Endothelial cell of umbilical vein (primary cell): ENCODE data around the gene CDC42EP5. TPM values are rescaled to one million over a fixed set of nuclear protein-coding genes. Genes with fewer than 3 reads are reported as not detected.

ENCODE experiments used
- BruUV-seq: library from RNA; stranded (reverse); fragments of 400-500 nt; replicated peaks from 2 replicates; lab custom pipeline; 2021; lab: Mats Ljungman, UMichigan
- CTCF ChIA-PET: fragments of 300-600, 350-600 bp; sonication (Branson Sonifier 250); formaldehyde crosslinking; loops from one replicate; lab custom pipeline; 2021; ENCODE audit warnings: antibody characterized with exemption, inconsistent platforms; lab: Charles Lee
- POLR2A ChIA-PET: fragments of 300-600, 350-600 bp; sonication (Branson Sonifier 250); formaldehyde crosslinking; loops from one replicate; lab custom pipeline; 2021; ENCODE audit warnings: antibody characterized with exemption, inconsistent platforms; lab: Charles Lee
- DNase-seq: peaks from one replicate; pipeline ENCODE4 v3.0.0-alpha.2; 2011; ENCODE audit warnings: low read depth, low spot score
- FAIRE-seq: peaks from 2 replicates; lab custom pipeline; 2011; peaks lifted over from hg19 to GRCh38; lab: Jason Lieb, UNC
- H2AFZ ChIP-seq: 2 replicates; pipeline ENCODE4 v1.6.0; 2012; ENCODE audit warnings: low read depth, low read length, control low read depth, inconsistent platforms
- H3K27ac ChIP-seq: 2 replicates; pipeline ENCODE4 v1.5.1; 2011; ENCODE audit warnings: low read depth, mild to moderate bottlenecking, control low read depth, low read length, moderate library complexity; ENCODE audit not compliant: insufficient read depth
- H3K27me3 ChIP-seq, 2 experiments: 2 replicates each; pipeline versions ENCODE4 v1.6.0 to v1.6.1; 2011; ENCODE audit warnings: low read length in 2 of 2, mixed read lengths in 1 of 2; ENCODE audit not compliant: control insufficient read depth in 2 of 2, insufficient read depth in 2 of 2
- H3K36me3 ChIP-seq, 2 experiments: 2 replicates in 1 of 2; 3 replicates in 1 of 2; pipeline ENCODE4 v1.5.1; 2011; ENCODE audit warnings: low read length in 2 of 2, mild to moderate bottlenecking in 1 of 2, moderate library complexity in 1 of 2; ENCODE audit not compliant: control insufficient read depth in 2 of 2, insufficient read depth in 2 of 2; ENCODE audit errors: extremely low read depth in 1 of 2
- H3K4me1 ChIP-seq: 3 replicates; pipeline ENCODE4 v1.5.1; 2011; ENCODE audit warnings: mild to moderate bottlenecking, low read length; ENCODE audit not compliant: control insufficient read depth, insufficient read depth; ENCODE audit errors: extremely low read depth
- H3K4me2 ChIP-seq: 2 replicates; pipeline ENCODE4 v1.6.1; 2011; ENCODE audit warnings: low read length, control low read depth, mixed read lengths; ENCODE audit not compliant: insufficient read depth
- H3K4me3 ChIP-seq, 3 experiments: fragments of 200-600 bp in 1 of 3; sonication (generic), shearing (Covaris generic) in 1 of 3; replicated peaks in 1 of 3; 2 replicates each; pipeline ENCODE4 v1.5.1; 2011 to 2016; ENCODE audit warnings: control low read depth in 3 of 3, low read length in 3 of 3, mild to moderate bottlenecking in 2 of 3, inconsistent platforms in 1 of 3, low read depth in 1 of 3, moderate library complexity in 1 of 3; ENCODE audit not compliant: insufficient read depth in 1 of 3
- H3K79me2 ChIP-seq: 2 replicates; pipeline ENCODE4 v1.6.0; 2012; ENCODE audit warnings: low read length, inconsistent platforms; ENCODE audit not compliant: control insufficient read depth, insufficient read depth
- H3K9ac ChIP-seq: replicated peaks from 2 replicates; pipeline ENCODE3; 2011; ENCODE audit warnings: low read length, control low read depth; ENCODE audit not compliant: insufficient read depth; ENCODE audit errors: extremely low read depth
- H3K9me1 ChIP-seq: replicated peaks from 3 replicates; pipeline ENCODE4 v1.6.0; 2011; ENCODE audit warnings: mild to moderate bottlenecking, low read length; ENCODE audit not compliant: control insufficient read depth, insufficient read depth; ENCODE audit errors: extremely low read depth
- H3K9me3 ChIP-seq: replicated peaks from 2 replicates; pipeline ENCODE4 v1.5.1; 2012; ENCODE audit warnings: low read length, inconsistent platforms; ENCODE audit not compliant: control insufficient read depth, insufficient read depth
- H4K20me1 ChIP-seq: replicated peaks from 2 replicates; pipeline ENCODE3; 2011; ENCODE audit warnings: mild to moderate bottlenecking, low read length; ENCODE audit not compliant: control insufficient read depth, insufficient read depth; ENCODE audit errors: extremely low read depth
- EZH2 ChIP-seq: IDR thresholded peaks from 2 replicates; pipeline ENCODE4 v1.6.1; 2012; ENCODE audit warnings: borderline replicate concordance, low read depth, mild to moderate bottlenecking, moderate library complexity, low read length, inconsistent platforms; ENCODE audit not compliant: severe bottlenecking
- FOS ChIP-seq: IDR thresholded peaks from 2 replicates; pipeline ENCODE4 v1.6.1; 2011; ENCODE audit warnings: mild to moderate bottlenecking, low read length, moderate library complexity, borderline replicate concordance; ENCODE audit not compliant: insufficient read depth
- GATA2 ChIP-seq: IDR thresholded peaks from 2 replicates; pipeline ENCODE4 v1.7.0; 2011; ENCODE audit warnings: low read depth, mild to moderate bottlenecking, moderate library complexity, mixed read lengths, low read length; ENCODE audit not compliant: insufficient read length, insufficient read depth
- JUN ChIP-seq: IDR thresholded peaks from 2 replicates; pipeline ENCODE4 v1.6.1; 2011; ENCODE audit warnings: borderline replicate concordance, low read depth; ENCODE audit not compliant: insufficient read length, insufficient read depth
- MYC ChIP-seq: IDR thresholded peaks from one replicate; pipeline ENCODE4 v1.6.1; 2011; ENCODE audit warnings: mild to moderate bottlenecking, low read depth, low read length
- POLR2A ChIP-seq: IDR thresholded peaks from 2 replicates; pipeline ENCODE4 v1.6.1; 2012; ENCODE audit warnings: low read depth, mild to moderate bottlenecking, control low read depth, low read length
- POLR2AphosphoS5 ChIP-seq: IDR thresholded peaks from 2 replicates; pipeline ENCODE4 v1.6.1; 2012; ENCODE audit warnings: low read depth, mild to moderate bottlenecking, control low read depth, low read length, moderate library complexity; ENCODE audit not compliant: insufficient read depth
- dilution Hi-C: fragments of 300-500 bp; cut with MboI; formaldehyde crosslinking; loops from one replicate; pipeline ENCODE4 v1.15.0; 2019; ENCODE audit warnings: low sequenced_read_pairs; ENCODE audit not compliant: extremely low pct_ligation_motif_present
- intact Hi-C: fragments of 100-400 bp; cut with micrococcal nuclease; formaldehyde crosslinking; loops from one replicate; pipeline ENCODE4 v1.10.0; 2022
- polyA plus RNA-seq, 4 experiments: library from polyadenylated mRNA; depleted of rRNA in 3 of 4; stranded (reverse) in 3 of 4; unstranded in 1 of 4; fragments of >200 nt; gene quantifications; 2 replicates each; pipeline versions ENCODE4 v1.2.1 to v1.2.3, GENCODE V29; 2011 to 2012; ENCODE audit warnings: missing spikeins in 1 of 4
- total RNA-seq: library from RNA; stranded (reverse); gene quantifications from 2 replicates; pipeline ENCODE4 v1.2.3, GENCODE V29; 2021
- TF ChIP-seq, protein P1 (sequence below), 2 donors: IDR thresholded peaks; 1 replicate in 1 of 2; 2 replicates in 1 of 2; pipeline ENCODE4 v1.5.1; 2011; ENCODE audit warnings: low read length in 2 of 2, mild to moderate bottlenecking in 2 of 2, moderate library complexity in 2 of 2, control low read depth in 1 of 2, inconsistent platforms in 1 of 2, low read depth in 1 of 2; ENCODE audit not compliant: insufficient read depth in 1 of 2; ENCODE audit errors: extremely low read depth in 1 of 2
- TF ChIP-seq, protein P2 (sequence below): IDR thresholded peaks from 2 replicates; pipeline ENCODE4 v1.6.1; 2011; ENCODE audit not compliant: insufficient read depth, insufficient read length

Gene CDC42EP5
- total and polyA plus RNA-seq, 2 donors (not counting 3 experiments of a cell fraction or from before 2014, with no cell fraction given), result 37.3 to 85.5 TPM

DNA sequence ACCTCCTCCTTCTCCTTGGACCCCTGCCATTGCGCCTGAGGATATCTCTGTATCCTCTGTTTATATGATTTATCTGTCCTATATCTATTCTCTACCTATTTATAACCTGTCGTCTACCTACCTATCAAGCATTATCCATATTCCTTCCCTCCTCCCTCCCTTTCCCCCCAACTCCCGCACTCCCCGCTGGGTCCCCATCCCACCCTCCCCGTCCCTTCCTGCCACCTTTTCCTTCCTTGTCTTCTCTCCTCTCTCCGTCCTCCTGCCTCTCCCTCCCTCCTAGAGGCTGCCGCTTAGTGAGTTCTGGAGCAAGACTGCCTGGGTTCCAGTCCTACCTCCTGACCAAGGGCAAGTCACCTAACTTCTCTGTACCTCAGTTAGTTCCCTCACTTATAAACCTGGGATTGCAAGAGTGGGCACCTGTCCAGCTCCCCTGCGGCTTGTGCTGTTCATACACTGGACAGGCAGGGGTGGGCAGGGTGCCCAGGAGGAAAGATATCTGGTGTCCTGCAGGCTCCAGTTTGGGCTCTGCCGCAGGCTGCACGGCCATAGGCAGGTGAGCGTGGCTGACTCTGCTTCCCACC, 41.7 kb downstream of the CDC42EP5 start:
- Histone ChIP-seq H3K4me3 (no peak overlapping the region), H3K27ac (no peak overlapping the region), H2AFZ (no peak overlapping the region), H3K36me3 (no peaks in the 10 kb centered on the region), H3K4me1 (no peaks in the 10 kb centered on the region), H3K4me2 (no peak overlapping the region), H3K9ac (no peak overlapping the region), H4K20me1 (no peaks in the 10 kb centered on the region), H3K27me3 (peaks cover 0 to 2% of the 10 kb centered on the region in 2 experiments), H3K9me3 (no peaks in the 10 kb centered on the region), H3K79me2 (no peaks in the 10 kb centered on the region), H3K9me1 (no peaks in the 10 kb centered on the region)
- ChIA-PET CTCF (interaction anchor here (1.0 to 4.1 kb wide), 2 partner anchors 8 to 9 kb away, joined by 3 to 21 read pairs; no protein-coding TSS in a partner anchor), POLR2A (no interaction called here)
- dilution Hi-C loops (no loop called here), intact Hi-C loops (no loop called here)
- no peak for DNase-seq
- no peak for TF ChIP-seq MYC
- TF ChIP-seq POLR2A, result no peak
- TF ChIP-seq POLR2AphosphoS5, result no peak
- TF ChIP-seq JUN, result no peak
- TF ChIP-seq GATA2, result no peak
- TF ChIP-seq, protein P1, sequence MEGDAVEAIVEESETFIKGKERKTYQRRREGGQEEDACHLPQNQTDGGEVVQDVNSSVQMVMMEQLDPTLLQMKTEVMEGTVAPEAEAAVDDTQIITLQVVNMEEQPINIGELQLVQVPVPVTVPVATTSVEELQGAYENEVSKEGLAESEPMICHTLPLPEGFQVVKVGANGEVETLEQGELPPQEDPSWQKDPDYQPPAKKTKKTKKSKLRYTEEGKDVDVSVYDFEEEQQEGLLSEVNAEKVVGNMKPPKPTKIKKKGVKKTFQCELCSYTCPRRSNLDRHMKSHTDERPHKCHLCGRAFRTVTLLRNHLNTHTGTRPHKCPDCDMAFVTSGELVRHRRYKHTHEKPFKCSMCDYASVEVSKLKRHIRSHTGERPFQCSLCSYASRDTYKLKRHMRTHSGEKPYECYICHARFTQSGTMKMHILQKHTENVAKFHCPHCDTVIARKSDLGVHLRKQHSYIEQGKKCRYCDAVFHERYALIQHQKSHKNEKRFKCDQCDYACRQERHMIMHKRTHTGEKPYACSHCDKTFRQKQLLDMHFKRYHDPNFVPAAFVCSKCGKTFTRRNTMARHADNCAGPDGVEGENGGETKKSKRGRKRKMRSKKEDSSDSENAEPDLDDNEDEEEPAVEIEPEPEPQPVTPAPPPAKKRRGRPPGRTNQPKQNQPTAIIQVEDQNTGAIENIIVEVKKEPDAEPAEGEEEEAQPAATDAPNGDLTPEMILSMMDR (IDR thresholded peaks at IDR 0.05; ENCODE audit: extremely low read depth in 1 of 2, insufficient read depth in 1 of 2, low read depth in 1 of 2, low read length in 2 of 2), result no peak
- TF ChIP-seq EZH2, result no peak
- TF ChIP-seq, protein P2, sequence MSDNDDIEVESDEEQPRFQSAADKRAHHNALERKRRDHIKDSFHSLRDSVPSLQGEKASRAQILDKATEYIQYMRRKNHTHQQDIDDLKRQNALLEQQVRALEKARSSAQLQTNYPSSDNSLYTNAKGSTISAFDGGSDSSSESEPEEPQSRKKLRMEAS, result no peak
- TF ChIP-seq FOS, result no peak
- no TSS peak for BruUV-seq
- FAIRE-seq, result no peak
